Skeletal muscle tissue (tissue), 4 donors: Measurements from ENCODE around the gene ZNRD2. TPM values are rescaled to one million over a fixed set of nuclear protein-coding genes. Genes with fewer than 3 reads are reported as not detected.

ENCODE experiments used
- H3K27ac ChIP-seq: one replicate; pipeline ENCODE4 v1.7.0; 2013; ENCODE audit warnings: mild to moderate bottlenecking, low read depth, low read length, inconsistent platforms
- H3K27me3 ChIP-seq, 3 donors: one replicate each; pipeline ENCODE4 v1.7.0; 2013; ENCODE audit warnings: low read length in 3 of 3; ENCODE audit not compliant: control insufficient read depth in 3 of 3, insufficient read depth in 3 of 3
- H3K36me3 ChIP-seq, 3 donors: one replicate each; pipeline ENCODE4 v1.7.0; 2013; ENCODE audit warnings: low read length in 3 of 3; ENCODE audit not compliant: control insufficient read depth in 3 of 3, insufficient read depth in 3 of 3
- H3K4me1 ChIP-seq, 3 donors: one replicate each; pipeline ENCODE4 v1.7.0; 2013; ENCODE audit warnings: low read length in 3 of 3, mild to moderate bottlenecking in 3 of 3; ENCODE audit not compliant: control insufficient read depth in 3 of 3, insufficient read depth in 3 of 3
- H3K4me3 ChIP-seq, 3 donors: one replicate each; pipeline ENCODE4 v1.7.0; 2013; ENCODE audit warnings: low read length in 3 of 3
- H3K9ac ChIP-seq, 3 donors: one replicate each; pipeline ENCODE4 v1.7.0; 2013; ENCODE audit warnings: low read length in 3 of 3, mild to moderate bottlenecking in 3 of 3, moderate library complexity in 2 of 3, low read depth in 1 of 3
- H3K9me3 ChIP-seq, 3 donors: one replicate each; pipeline ENCODE4 v1.7.0; 2013; ENCODE audit warnings: low read length in 3 of 3; ENCODE audit not compliant: control insufficient read depth in 3 of 3
- total RNA-seq: library from RNA; depleted of rRNA; stranded (reverse); fragments of >200 nt; gene quantifications from one replicate; pipeline ENCODE4 v1.2.3, GENCODE V29; 2014
- donor health status: Osteomylitis.

ZNRD2 gene
- total RNA-seq, 1 donor from 2014 or later, result 23.0 TPM

DNA sequence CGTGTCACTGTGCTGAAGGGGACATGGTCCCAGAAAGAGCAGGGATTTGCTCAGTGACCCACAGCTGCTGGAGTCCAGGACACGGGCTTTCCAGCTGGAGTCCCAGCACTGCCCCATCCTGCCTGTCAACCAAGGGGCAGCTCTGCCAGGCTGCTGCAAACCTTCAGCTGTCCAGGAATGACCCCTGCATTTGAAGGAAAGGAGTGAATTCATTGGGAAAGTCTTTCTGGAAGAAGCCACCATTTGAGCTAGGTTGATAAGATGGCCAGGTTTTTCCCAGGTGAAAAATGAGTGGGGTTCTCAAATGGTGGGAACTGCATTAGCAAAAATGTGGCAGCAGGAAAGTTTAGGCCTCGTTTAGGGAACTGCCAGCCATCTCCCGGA is 16.0 kb downstream of the ZNRD2 start:
- Histone ChIP-seq H3K4me1 (peaks cover 50 to 91% (median 76%) of the 10 kb centered on the region in 3 donors), H3K27me3 (no peaks in the 10 kb centered on the region), H3K9me3 (no peaks in the 10 kb centered on the region), H3K9ac (peak overlapping the region; percentile 52 to 87 (median 69)), H3K4me3 (peak overlapping the region in 2 of 3 donors; percentile 11 to 17), H3K36me3 (peaks cover 51 to 58% (median 57%) of the 10 kb centered on the region in 3 donors), H3K27ac (peak overlapping the region; percentile 97)

- Histone ChIP-seq H3K27me3 (no peaks in the 10 kb centered on the region), H3K9ac (peak overlapping the region in 2 of 3 donors; percentile 69 to 87), H3K27ac (peak overlapping the region; percentile 97), H3K9me3 (no peaks in the 10 kb centered on the region), H3K4me1 (peaks cover 50 to 87% (median 75%) of the 10 kb centered on the region in 3 donors), H3K4me3 (peak overlapping the region in 2 of 3 donors; percentile 17 to 36), H3K36me3 (peaks cover 50 to 56% (median 56%) of the 10 kb centered on the region in 3 donors)
Observed at GRCh38 chr11:65586676-65587075, 16.4 kb downstream of the ZNRD2 start.

- Histone ChIP-seq H3K4me3 (peak overlapping the region; percentile 26 to 60 (median 59)), H3K36me3 (peaks cover 41 to 52% (median 51%) of the 10 kb centered on the region in 3 donors), H3K4me1 (peaks cover 60 to 85% (median 81%) of the 10 kb centered on the region in 3 donors), H3K9ac (peak overlapping the region; percentile 69 to 87 (median 71)), H3K9me3 (no peaks in the 10 kb centered on the region), H3K27ac (peak overlapping the region; percentile 97), H3K27me3 (no peaks in the 10 kb centered on the region)
Observed at GRCh38 chr11:65588199-65589054, 18.1 kb downstream of the ZNRD2 start.

GRCh38 chr11:65589444-65590239 is 19.4 kb downstream of the ZNRD2 start:
- peak overlapping the region in 1 of 3 donors; percentile 13 for H3K4me3 ChIP-seq
- H3K9me3 ChIP-seq, result no peaks in the 10 kb centered on the region
- peaks cover 69 to 84% (median 80%) of the 10 kb centered on the region in 3 donors for H3K4me1 ChIP-seq
- peaks cover 34 to 42% (median 40%) of the 10 kb centered on the region in 3 donors for H3K36me3 ChIP-seq
- peak overlapping the region; percentile 97 for H3K27ac ChIP-seq
- peak overlapping the region in 1 of 3 donors; percentile 16 for H3K9ac ChIP-seq
- no peaks in the 10 kb centered on the region for H3K27me3 ChIP-seq

DNA sequence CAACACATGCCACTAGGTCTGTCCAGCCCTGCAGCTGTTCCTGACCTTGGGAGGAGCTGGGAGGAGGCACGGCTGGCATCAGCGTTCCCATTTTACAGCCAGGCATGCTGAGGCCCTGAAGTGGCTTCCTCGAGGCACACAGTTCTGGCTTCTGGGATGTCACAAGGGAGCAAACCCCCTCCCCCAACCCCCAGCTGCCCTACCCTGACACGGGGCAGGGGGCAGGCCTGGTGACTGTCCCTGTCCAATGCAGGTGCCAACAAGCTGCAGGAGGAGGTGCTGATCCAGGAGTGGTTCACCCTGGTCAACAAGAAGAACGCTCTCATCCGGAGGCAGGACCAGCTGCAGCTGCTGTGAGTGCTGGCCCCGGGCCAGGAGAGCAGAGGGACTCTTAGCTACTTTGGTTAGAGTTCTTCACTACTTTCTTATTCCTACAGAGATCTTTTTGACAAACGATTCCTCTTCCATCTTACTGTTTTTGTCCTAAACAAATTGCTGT is 20.0 kb downstream of the ZNRD2 start:
- Histone ChIP-seq H3K4me1 (peaks cover 71 to 88% (median 85%) of the 10 kb centered on the region in 3 donors), H3K4me3 (peak overlapping the region in 1 of 3 donors; percentile 13), H3K27ac (peak overlapping the region; percentile 97), H3K9me3 (no peaks in the 10 kb centered on the region), H3K27me3 (no peaks in the 10 kb centered on the region), H3K36me3 (peaks cover 34 to 40% (median 38%) of the 10 kb centered on the region in 3 donors), H3K9ac (peak overlapping the region in 1 of 3 donors; percentile 16)

DNA sequence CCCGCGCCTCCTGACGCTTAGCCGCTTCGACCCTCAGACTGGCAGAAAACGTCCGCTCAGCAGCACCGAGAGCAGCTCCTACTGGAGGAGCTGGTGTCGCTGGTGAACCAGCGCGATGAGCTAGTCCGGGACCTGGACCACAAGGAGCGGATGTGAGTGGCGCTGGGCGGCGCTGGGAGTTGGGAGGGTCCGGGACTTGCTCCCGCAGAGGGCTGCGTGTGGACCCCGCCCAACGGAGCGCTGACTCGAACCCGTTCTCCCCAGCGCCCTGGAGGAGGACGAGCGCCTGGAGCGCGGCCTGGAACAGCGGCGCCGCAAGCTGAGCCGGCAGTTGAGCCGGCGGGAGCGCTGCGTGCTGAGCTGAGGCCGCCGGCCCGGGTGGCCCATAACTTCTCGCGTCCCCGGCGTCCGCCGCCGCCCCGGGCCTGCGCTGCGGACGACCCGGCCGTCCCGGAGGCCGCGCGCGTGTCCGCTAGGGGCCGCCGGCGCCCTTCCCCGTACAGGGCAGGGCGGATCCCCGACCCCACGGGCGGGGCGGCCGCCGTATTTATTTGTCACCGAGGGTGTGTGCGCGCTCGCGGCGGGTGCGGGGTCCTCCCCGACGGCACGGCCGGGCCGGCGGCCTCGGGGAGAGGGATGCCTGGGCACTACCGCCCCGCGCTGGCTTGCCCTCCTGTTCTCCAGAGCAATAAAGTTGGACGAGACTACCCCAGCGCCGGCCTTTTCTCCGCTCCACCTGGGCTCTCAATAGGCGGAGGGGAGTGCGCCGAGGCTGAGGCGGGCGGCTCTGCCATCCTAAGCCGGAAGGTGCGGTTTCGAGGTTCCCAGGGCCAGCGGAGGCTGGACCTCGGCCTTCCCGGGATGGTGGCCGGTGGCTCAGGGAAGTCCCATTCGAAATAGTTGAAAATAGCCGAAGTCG is 21.9 kb downstream of the ZNRD2 start:
- peak overlapping the region in 1 of 3 donors; percentile 76 for H3K9ac ChIP-seq
- H3K4me3 ChIP-seq, result peak overlapping the region in 1 of 3 donors; percentile 22
- no peak overlapping the region for H3K27ac ChIP-seq
- no peaks in the 10 kb centered on the region for H3K27me3 ChIP-seq
- no peaks in the 10 kb centered on the region for H3K9me3 ChIP-seq
- peaks cover 56 to 76% (median 71%) of the 10 kb centered on the region in 3 donors for H3K4me1 ChIP-seq
- peaks cover 22 to 28% (median 27%) of the 10 kb centered on the region in 3 donors for H3K36me3 ChIP-seq

GRCh38 chr11:65592858-65593517 is 22.7 kb downstream of the ZNRD2 start:
- Histone ChIP-seq H3K9ac (peak overlapping the region in 1 of 3 donors; percentile 76), H3K27ac (peak overlapping the region; percentile 39), H3K4me3 (peak overlapping the region in 2 of 3 donors; percentile 35 to 52), H3K4me1 (peaks cover 48 to 68% (median 63%) of the 10 kb centered on the region in 3 donors), H3K27me3 (no peaks in the 10 kb centered on the region), H3K36me3 (peaks cover 28 to 34% (median 28%) of the 10 kb centered on the region in 3 donors), H3K9me3 (no peaks in the 10 kb centered on the region)

- Histone ChIP-seq H3K36me3 (peaks cover 34 to 37% (median 36%) of the 10 kb centered on the region in 3 donors), H3K9ac (peak overlapping the region; percentile 16 to 76 (median 28)), H3K27ac (peak overlapping the region; percentile 39), H3K4me3 (peak overlapping the region in 1 of 3 donors; percentile 52), H3K4me1 (peaks cover 40 to 60% (median 56%) of the 10 kb centered on the region in 3 donors), H3K27me3 (no peaks in the 10 kb centered on the region), H3K9me3 (no peaks in the 10 kb centered on the region)
Observed at GRCh38 chr11:65593518-65594414, 23.5 kb downstream of the ZNRD2 start.
